Esophagus muscularis mucosa (tissue), 4 donors: ENCODE results near the gene KIAA2012. TPM values are rescaled to one million over a fixed set of nuclear protein-coding genes. Genes with fewer than 3 reads are reported as not detected.
A peak's percentile ranks its signal among the peaks of the same experiment; 100 is the strongest.

ENCODE experiments used
- DNase-seq: peaks from one replicate; pipeline ENCODE4 v3.0.0-alpha.2; 2017; ENCODE audit errors: extremely low spot score
- H3K27ac ChIP-seq, 4 donors: fragments of 200-600 bp; sonication (generic); replicated peaks in 1 of 4; 1 replicate in 3 of 4; 2 replicates in 1 of 4; pipeline ENCODE4 v1.5.1; 2016 to 2019; ENCODE audit warnings: mild to moderate bottlenecking in 1 of 4
- H3K27me3 ChIP-seq, 4 donors: fragments of 200-600 bp; sonication (generic); one replicate each; pipeline versions ENCODE4 v1.5.1 to v1.6.0; 2016 to 2019
- H3K36me3 ChIP-seq, 4 donors: fragments of 200-600 bp; sonication (generic); one replicate each; pipeline ENCODE4 v1.5.1; 2016 to 2019
- H3K4me1 ChIP-seq, 4 donors: fragments of 200-600 bp; sonication (generic); one replicate each; pipeline ENCODE4 v1.5.1; 2016 to 2019
- H3K4me3 ChIP-seq, 4 donors: fragments of 200-600 bp; sonication (generic); 1 replicate in 2 of 4; 2 replicates in 2 of 4; pipeline ENCODE4 v1.5.1; 2016 to 2019; ENCODE audit warnings: mild to moderate bottlenecking in 4 of 4, moderate library complexity in 1 of 4
- H3K9me3 ChIP-seq, 4 donors: fragments of 200-600 bp; sonication (generic); 1 replicate in 3 of 4; 2 replicates in 1 of 4; pipeline ENCODE4 v1.5.1; 2016 to 2019
- EP300 ChIP-seq: sonication (generic); formaldehyde crosslinking; IDR thresholded peaks from one replicate; pipeline ENCODE4 v1.6.1; 2017; ENCODE audit warnings: antibody characterized with exemption
- POLR2A ChIP-seq: fragments of 450-650 bp; IDR thresholded peaks from one replicate; pipeline ENCODE4 v1.6.1; 2017; ENCODE audit warnings: antibody characterized with exemption, moderate library complexity, mild to moderate bottlenecking, low read depth
- POLR2AphosphoS5 ChIP-seq, 2 donors: sonication (generic); formaldehyde crosslinking; IDR thresholded peaks; one replicate each; pipeline ENCODE4 v1.6.1; 2017; ENCODE audit warnings: antibody characterized with exemption in 2 of 2
- WGBS: methylation state at CpG from one replicate; pipeline ENCODE4 v1.1.5; 2018; 5-methylcytosine and 5-hydroxymethylcytosine counted together
- intact Hi-C: fragments of 100-400 bp; cut with DNase I; formaldehyde crosslinking; loops from one replicate; pipeline ENCODE4 v1.15.1; 2023
- total RNA-seq, 4 donors: library from RNA; depleted of rRNA; stranded (reverse); fragments of >200 nt; gene quantifications; one replicate each; pipeline versions ENCODE4 v1.1.0 to v1.2.1, GENCODE V29; 2016
- TF ChIP-seq, protein P1 (sequence below), 3 experiments: fragments of 200-600 bp in 2 of 3; fragments of 450-650 bp in 1 of 3; sonication (generic) in 2 of 3; IDR thresholded peaks; one replicate each; pipeline ENCODE4 v1.5.1; 2017 to 2019; ENCODE audit warnings: antibody characterized with exemption in 3 of 3, mild to moderate bottlenecking in 2 of 3, moderate library complexity in 1 of 3

KIAA2012 gene
- total RNA-seq, 4 donors from 2014 or later = 0.45 TPM; not detected in 3

DNA sequence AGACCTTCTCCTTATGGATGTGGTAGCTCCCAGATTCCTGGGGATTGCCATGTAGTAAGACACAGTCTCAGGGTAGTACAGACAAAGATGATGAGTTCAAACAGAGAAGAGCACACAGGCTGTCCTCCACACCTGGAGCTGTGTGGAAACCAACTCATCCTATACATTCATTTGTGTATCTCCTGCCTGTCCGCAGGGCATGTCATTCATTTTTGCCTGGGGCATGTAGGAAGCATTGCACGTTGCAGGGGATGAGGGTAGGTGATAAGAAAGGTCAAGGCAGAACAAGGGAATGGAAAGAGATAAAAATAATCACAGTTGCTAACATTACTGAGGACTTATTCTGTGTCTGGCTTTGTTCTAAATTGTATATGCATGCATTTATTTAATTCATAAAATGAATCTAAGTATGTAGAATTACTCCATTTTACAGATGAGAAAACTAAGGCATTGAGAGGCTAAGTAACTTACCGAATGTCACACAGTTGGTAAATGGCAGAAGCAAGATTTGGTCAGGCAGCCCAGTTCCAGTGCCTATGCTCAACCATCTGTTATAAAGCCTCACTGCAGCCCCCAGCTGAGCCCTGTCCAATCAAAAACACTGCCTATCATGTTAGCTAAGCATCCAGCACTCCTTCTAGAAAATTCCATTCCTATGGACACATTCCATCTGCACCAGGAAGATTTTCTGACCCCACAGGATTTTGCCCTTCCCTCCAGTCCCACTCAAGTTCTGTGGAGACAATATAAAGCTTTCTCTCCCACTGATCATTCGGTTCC is 84.3 kb downstream of the KIAA2012 start:
- no peak for TF ChIP-seq POLR2A
- TF ChIP-seq, protein P1, sequence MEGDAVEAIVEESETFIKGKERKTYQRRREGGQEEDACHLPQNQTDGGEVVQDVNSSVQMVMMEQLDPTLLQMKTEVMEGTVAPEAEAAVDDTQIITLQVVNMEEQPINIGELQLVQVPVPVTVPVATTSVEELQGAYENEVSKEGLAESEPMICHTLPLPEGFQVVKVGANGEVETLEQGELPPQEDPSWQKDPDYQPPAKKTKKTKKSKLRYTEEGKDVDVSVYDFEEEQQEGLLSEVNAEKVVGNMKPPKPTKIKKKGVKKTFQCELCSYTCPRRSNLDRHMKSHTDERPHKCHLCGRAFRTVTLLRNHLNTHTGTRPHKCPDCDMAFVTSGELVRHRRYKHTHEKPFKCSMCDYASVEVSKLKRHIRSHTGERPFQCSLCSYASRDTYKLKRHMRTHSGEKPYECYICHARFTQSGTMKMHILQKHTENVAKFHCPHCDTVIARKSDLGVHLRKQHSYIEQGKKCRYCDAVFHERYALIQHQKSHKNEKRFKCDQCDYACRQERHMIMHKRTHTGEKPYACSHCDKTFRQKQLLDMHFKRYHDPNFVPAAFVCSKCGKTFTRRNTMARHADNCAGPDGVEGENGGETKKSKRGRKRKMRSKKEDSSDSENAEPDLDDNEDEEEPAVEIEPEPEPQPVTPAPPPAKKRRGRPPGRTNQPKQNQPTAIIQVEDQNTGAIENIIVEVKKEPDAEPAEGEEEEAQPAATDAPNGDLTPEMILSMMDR (IDR thresholded peaks at IDR 0.05) = no peak
- no peak for TF ChIP-seq EP300
- TF ChIP-seq POLR2AphosphoS5 (IDR thresholded peaks at IDR 0.05) = no peak
- no peak for DNase-seq
- no peaks in the 10 kb centered on the region for H3K9me3 ChIP-seq
- H3K36me3 ChIP-seq = no peaks in the 10 kb centered on the region
- 87% methylated on average over 4 of the region's 4 CpGs for WGBS
- intact Hi-C loops = loop anchor here (5.0 kb wide), 2 partner anchors 120 to 295 kb away; no protein-coding TSS in a partner anchor
- H3K27me3 ChIP-seq = no peaks in the 10 kb centered on the region
- peaks cover 5 to 13% (median 11%) of the 10 kb centered on the region in 4 donors for H3K4me1 ChIP-seq
- H3K4me3 ChIP-seq = no peak overlapping the region
- no peak overlapping the region for H3K27ac ChIP-seq

DNA sequence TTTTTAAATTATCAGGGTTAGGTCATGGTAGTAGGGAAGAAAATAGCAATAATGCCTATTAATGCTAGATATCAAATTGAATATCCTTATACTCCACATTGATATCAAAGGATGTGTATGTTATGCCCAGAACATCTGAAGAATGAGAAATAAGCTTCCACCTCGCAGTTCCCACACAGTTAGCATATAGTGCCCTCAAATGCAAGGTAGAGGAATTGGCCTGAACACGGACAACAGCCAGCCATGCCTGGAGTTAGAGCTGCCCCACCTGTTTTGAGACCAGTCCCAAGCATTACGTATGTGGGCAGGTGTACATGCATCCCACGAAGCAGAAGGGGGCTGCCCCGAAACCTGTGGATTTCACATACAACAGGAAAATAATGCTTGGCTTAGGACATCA is 85.7 kb downstream of the KIAA2012 start:
- Histone ChIP-seq H3K36me3 (no peaks in the 10 kb centered on the region), H3K27ac (no peak overlapping the region), H3K27me3 (no peaks in the 10 kb centered on the region), H3K4me3 (no peak overlapping the region), H3K9me3 (no peaks in the 10 kb centered on the region), H3K4me1 (peaks cover 5 to 10% (median 10%) of the 10 kb centered on the region in 4 donors)
- no peak for DNase-seq
- 61% methylated on average over 4 of the region's 5 CpGs for WGBS
- intact Hi-C loops = loop anchor here (5.0 kb wide), 2 partner anchors 121 to 296 kb away; no protein-coding TSS in a partner anchor
- TF ChIP-seq EP300 = no peak
- no peak for TF ChIP-seq POLR2AphosphoS5 (IDR thresholded peaks at IDR 0.05)
- TF ChIP-seq, protein P1 (IDR thresholded peaks at IDR 0.05) = peak; percentile 22 to 45 (median 36)
- TF ChIP-seq POLR2A = no peak

DNA sequence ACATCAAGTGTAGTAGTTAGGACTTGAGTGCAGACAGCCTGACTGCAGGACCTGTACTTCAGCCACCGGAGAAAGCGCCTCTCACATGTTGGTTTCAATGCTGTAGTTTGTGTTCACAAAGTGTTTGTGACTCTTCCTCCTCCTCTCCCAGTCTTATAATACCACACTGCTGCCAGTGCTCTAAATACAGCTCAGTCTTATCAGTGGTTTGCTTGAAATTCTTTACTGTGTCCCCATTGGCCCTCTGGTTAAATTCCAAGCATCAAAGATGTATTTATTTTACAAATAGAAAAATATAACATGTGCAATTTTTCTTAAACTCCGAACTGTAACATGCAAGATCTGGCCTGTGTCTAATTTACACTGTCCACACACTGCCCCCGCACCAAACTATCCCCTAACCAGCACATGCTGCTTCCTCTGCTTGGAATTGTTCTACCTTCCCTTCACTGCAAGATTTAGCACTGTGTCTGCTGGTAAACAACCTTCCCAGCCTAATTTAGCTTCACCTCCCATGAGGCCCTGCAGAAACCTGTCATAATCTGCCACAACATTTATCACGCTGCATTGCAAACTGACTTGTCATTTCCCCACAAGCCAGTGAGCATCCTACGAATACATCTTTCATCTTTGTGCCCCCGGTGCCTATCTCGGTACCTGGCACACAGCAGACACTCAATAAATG is 88.2 kb downstream of the KIAA2012 start:
- TF ChIP-seq POLR2AphosphoS5 (IDR thresholded peaks at IDR 0.05) (no peak), EP300 (no peak), POLR2A (no peak)
- TF ChIP-seq, protein P1 (IDR thresholded peaks at IDR 0.05) = no peak
- no peak overlapping the region for H3K27ac ChIP-seq
- DNase-seq = no peak
- no peaks in the 10 kb centered on the region for H3K36me3 ChIP-seq
- no peak overlapping the region for H3K4me3 ChIP-seq
- peaks cover 0 to 10% (median 0%) of the 10 kb centered on the region in 4 donors for H3K4me1 ChIP-seq
- intact Hi-C loops = no loop called here
- no peaks in the 10 kb centered on the region for H3K9me3 ChIP-seq
- WGBS = 70% methylated on average over 8 of the region's 8 CpGs
- H3K27me3 ChIP-seq = no peaks in the 10 kb centered on the region

DNA sequence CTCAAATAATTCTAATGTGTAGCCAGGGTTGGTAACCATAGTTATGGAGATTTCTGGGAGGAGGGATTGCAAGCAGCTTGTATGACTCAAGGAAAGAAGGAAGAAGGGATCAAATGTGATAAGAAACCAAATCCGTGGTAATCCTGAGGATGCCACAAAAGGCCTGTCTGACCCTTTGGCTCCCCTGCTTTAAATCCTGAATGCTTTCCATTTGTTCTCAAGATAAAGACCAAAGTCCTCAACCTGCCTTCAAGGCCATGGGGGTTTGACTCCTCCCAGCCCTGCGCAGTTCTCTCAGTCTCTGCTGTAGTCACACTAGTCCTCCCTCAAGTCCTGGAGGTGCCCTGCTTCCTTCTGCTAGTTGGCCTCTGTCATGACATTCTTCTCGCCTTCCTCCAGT is 91.4 kb downstream of the KIAA2012 start:
- intact Hi-C loops = no loop called here
- Histone ChIP-seq H3K4me1 (peaks cover 0 to 10% (median 0%) of the 10 kb centered on the region in 4 donors), H3K36me3 (no peaks in the 10 kb centered on the region), H3K27ac (no peak overlapping the region), H3K27me3 (no peaks in the 10 kb centered on the region), H3K4me3 (no peak overlapping the region), H3K9me3 (no peaks in the 10 kb centered on the region)
- 78% methylated on average over 3 of the region's 3 CpGs for WGBS
- DNase-seq = no peak
- no peak for TF ChIP-seq EP300
- no peak for TF ChIP-seq POLR2A
- TF ChIP-seq, protein P1 (IDR thresholded peaks at IDR 0.05) = no peak
- TF ChIP-seq POLR2AphosphoS5 (IDR thresholded peaks at IDR 0.05) = no peak
